ENCODE results near the gene QSER1. TPM values are rescaled to one million over a fixed set of nuclear protein-coding genes. Genes with fewer than 3 reads are reported as not detected.
A peak's percentile ranks its signal among the peaks of the same experiment; 100 is the strongest.

QSER1 gene
- total RNA-seq, 6 donors from 2014 or later = 17.5 to 53.0 (median 23.1) TPM

- H3K27me3 ChIP-seq = peaks cover 0 to 3% (median 0%) of the 10 kb centered on the region in 4 donors
- no peaks in the 10 kb centered on the region for H3K9me3 ChIP-seq
- peaks cover 0 to 18% (median 11%) of the 10 kb centered on the region in 4 donors for H3K4me1 ChIP-seq
- H3K4me3 ChIP-seq = peak within 1 kb of the TSS; percentile 54 to 71 (median 59)
- ATAC-seq (ENCODE audit: low FRiP score in 2 of 2) = peak; percentile 92 to 97
- 0 to 7% methylated on average over 14 to 71 of the region's 89 CpGs for WGBS, 2 donors
- peak in 1 of 4 donors; percentile 11 for TF ChIP-seq POLR2A (IDR thresholded peaks at IDR 0.05)
- TF ChIP-seq POLR2AphosphoS5 (IDR thresholded peaks at IDR 0.05) = no peak
- TF ChIP-seq CTCF (IDR thresholded peaks at IDR 0.05) = no peak
- TF ChIP-seq EP300 (IDR thresholded peaks at IDR 0.05) = no peak
- DNase-seq = peak; percentile 87 to 98
- H3K27ac ChIP-seq = peak within 1 kb of the TSS in 3 of 4 donors; percentile 4 to 35 (median 23)
- no peaks in the 10 kb centered on the region for H3K36me3 ChIP-seq
These were observed 123.3 kb downstream of the QSER1 start, which contains the start of gene DEPDC7 for GRCh38 chr11:33015621-33016551. Gene DEPDC7, plus strand, starts transcription at chr11:33015878. Its CDS starts 78 bp downstream, at chr11:33015956.

GRCh38 chr11:33016654-33017053, 124.0 kb downstream of the QSER1 start:
- Histone ChIP-seq H3K36me3 (no peaks in the 10 kb centered on the region), H3K4me3 (peak overlapping the region in 3 of 4 donors; percentile 54 to 71 (median 55)), H3K27ac (no peak overlapping the region), H3K27me3 (peaks cover 0 to 3% (median 0%) of the 10 kb centered on the region in 4 donors), H3K9me3 (no peaks in the 10 kb centered on the region), H3K4me1 (peaks cover 0 to 18% (median 11%) of the 10 kb centered on the region in 4 donors)
- no peak for ATAC-seq (ENCODE audit: low FRiP score in 2 of 2)
- 43 to 47% methylated on average over 4 of the region's 4 CpGs for WGBS, 2 donors
- no peak for DNase-seq
- TF ChIP-seq EP300 (IDR thresholded peaks at IDR 0.05) = no peak
- TF ChIP-seq POLR2AphosphoS5 (IDR thresholded peaks at IDR 0.05) = no peak
- TF ChIP-seq CTCF (IDR thresholded peaks at IDR 0.05) = no peak

GRCh38 chr11:33017478-33017877, 124.9 kb downstream of the QSER1 start:
- ATAC-seq (ENCODE audit: low FRiP score in 2 of 2) (no peak), DNase-seq (no peak)
- peaks cover 0 to 3% (median 0%) of the 10 kb centered on the region in 4 donors for H3K27me3 ChIP-seq
- H3K9me3 ChIP-seq = no peaks in the 10 kb centered on the region
- H3K4me3 ChIP-seq = no peak overlapping the region
- no peak overlapping the region for H3K27ac ChIP-seq
- H3K36me3 ChIP-seq = no peaks in the 10 kb centered on the region
- H3K4me1 ChIP-seq = peaks cover 0 to 18% (median 11%) of the 10 kb centered on the region in 4 donors
- TF ChIP-seq POLR2AphosphoS5 (IDR thresholded peaks at IDR 0.05) (no peak), EP300 (IDR thresholded peaks at IDR 0.05) (no peak), CTCF (IDR thresholded peaks at IDR 0.05) (no peak), POLR2A (IDR thresholded peaks at IDR 0.05) (no peak)
- 73 to 81% methylated on average over 9 of the region's 9 CpGs for WGBS, 2 donors

- ATAC-seq (ENCODE audit: low FRiP score in 2 of 2) (no peak), DNase-seq (no peak)
- H3K9me3 ChIP-seq = no peaks in the 10 kb centered on the region
- peaks cover 0 to 3% (median 0%) of the 10 kb centered on the region in 4 donors for H3K27me3 ChIP-seq
- H3K4me3 ChIP-seq = no peak overlapping the region
- no peak for TF ChIP-seq CTCF (IDR thresholded peaks at IDR 0.05)
- no peaks in the 10 kb centered on the region for H3K36me3 ChIP-seq
- H3K27ac ChIP-seq = no peak overlapping the region
- peaks cover 0 to 18% (median 11%) of the 10 kb centered on the region in 4 donors for H3K4me1 ChIP-seq
- 88 to 98% methylated on average over 3 of the region's 3 CpGs for WGBS, 2 donors
These were observed 125.4 kb downstream of the QSER1 start for GRCh38 chr11:33017965-33018364.
